Muscle of arm (tissue), 12 donors: ENCODE data around the gene LKAAEAR1. TPM values are rescaled to one million over a fixed set of nuclear protein-coding genes. Genes with fewer than 3 reads are reported as not detected.
A peak's percentile ranks its signal among the peaks of the same experiment; 100 is the strongest.

ENCODE experiments used
- DNase-seq: peaks from one replicate; pipeline ENCODE4 v3.0.0-alpha.2; 2013
- polyA plus RNA-seq, 12 donors: library from polyadenylated mRNA; unstranded; fragments of 120-200 nt; gene quantifications; one replicate each; pipeline ENCODE4 v1.2.1, GENCODE V29; 2013; ENCODE audit not compliant: insufficient read length in 12 of 12

Gene LKAAEAR1
- polyA plus RNA-seq, 12 donors: 0.16 to 0.44 (median 0.25) TPM; not detected in 8

DNA sequence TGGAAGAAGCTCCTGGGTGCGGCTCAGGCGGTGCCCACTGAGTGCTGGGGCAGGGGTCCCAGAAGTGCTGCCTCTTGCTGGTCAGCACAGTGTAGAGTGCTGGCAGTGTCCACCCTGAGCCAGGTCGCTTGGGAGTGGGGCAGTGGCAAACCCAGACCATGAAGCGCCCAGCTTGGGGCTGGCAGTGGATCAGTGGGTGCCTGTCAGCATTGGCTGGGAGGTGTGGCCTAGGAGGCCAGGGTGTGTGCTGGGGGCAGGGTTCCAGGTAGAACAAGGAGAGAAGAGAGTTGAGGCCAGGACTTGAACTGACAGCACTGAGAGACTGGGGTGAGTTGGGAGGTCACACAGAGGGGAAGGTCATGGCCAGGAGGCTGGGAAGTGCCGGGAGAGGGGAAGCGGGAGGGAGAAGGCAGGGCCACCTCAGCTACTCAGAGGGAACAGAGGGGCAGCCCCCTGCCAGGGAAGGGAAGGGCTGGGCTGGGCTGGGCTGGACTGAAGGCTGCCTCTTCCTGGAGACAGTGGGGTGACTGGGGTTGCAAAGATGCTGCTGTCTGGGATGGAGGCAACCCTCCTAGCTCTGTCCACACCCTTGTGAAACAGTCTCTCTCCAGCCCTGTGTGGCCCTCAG, 17.1 kb downstream of the LKAAEAR1 start:
- no peak for DNase-seq

- DNase-seq: no peak
These were observed 18.2 kb downstream of the LKAAEAR1 start for GRCh38 chr20:64065974-64066343.

GRCh38 chr20:64065062-64065973, 18.9 kb downstream of the LKAAEAR1 start:
- DNase-seq: no peak

DNA sequence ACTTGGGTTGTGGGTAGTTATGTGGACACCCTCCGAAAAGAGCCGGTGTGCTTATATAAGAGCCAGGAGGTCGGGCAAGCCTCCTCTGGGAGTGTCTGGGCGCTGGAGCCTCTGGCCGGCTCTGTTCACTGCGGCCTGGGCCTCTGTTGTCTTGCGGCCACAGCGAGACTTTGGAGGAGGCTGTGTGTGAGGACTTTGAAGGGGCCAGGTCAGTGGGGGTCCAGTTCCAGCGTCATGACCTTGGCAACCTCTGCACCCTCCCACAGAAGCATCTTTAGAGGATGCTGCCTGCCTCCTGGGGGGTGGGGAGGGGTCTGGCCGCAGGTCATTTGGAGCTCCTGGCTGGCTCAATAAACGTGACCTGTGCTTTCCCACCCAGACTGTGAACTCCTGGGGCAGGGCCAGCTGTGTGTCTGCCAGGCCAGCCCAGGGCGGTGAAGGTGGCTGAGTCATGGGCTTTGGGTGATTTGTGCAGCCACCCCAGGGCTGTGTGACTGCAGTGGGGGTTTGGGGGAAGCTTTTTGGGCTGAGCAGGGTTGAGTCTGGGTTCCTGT, 20.0 kb downstream of the LKAAEAR1 start:
- DNase-seq: no peak

- no peak for DNase-seq
These were observed 20.6 kb downstream of the LKAAEAR1 start for GRCh38 chr20:64063389-64064144.

- peak; percentile 97 for DNase-seq
These were observed 21.4 kb downstream of the LKAAEAR1 start, which contains the start of gene TCEA2 for GRCh38 chr20:64062596-64063388. TSS of gene TCEA2 (plus strand) at chr20:64063198. CDS start at chr20:64063313, 115 bp downstream.

DNA sequence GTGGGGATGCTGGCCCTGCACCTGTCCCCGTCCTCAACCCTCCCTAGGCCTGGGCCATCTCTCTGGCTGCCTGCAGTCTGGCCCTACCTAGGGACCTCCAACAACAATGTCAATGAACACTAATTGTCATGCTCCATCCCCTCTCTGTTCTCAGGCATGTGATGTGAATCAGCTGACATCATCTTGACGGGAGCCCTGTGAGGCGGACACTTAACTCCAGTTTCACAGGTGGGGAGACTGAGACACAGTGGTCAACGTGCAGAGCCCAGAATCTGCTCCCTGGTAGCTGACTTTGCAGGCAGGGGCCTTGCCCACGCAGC, 22.0 kb downstream of the LKAAEAR1 start:
- DNase-seq: no peak

DNA sequence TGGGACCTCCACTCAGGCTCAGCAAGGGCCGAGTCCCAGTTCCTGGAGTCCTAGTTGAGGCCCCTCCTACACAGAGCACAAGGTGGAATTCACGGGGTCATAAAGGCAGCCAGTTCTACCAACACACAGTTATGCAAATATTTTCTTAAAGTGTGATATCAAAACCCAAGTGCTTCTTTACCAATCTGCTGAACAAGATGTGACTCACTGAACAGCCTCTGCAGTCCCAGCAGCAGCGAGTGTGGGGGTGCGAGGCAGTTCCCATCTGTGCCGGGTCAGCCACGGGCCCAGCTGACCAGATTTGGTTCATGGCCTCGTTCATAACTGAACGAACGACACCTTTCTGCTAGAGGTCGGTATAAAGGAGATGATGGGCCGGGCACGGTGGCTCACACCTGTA, 25.7 kb downstream of the LKAAEAR1 start:
- no peak for DNase-seq

GRCh38 chr20:64057628-64058498, 26.3 kb downstream of the LKAAEAR1 start:
- peak; percentile 56 for DNase-seq

GRCh38 chr20:64056889-64057627, 27.1 kb downstream of the LKAAEAR1 start:
- DNase-seq: no peak

DNA sequence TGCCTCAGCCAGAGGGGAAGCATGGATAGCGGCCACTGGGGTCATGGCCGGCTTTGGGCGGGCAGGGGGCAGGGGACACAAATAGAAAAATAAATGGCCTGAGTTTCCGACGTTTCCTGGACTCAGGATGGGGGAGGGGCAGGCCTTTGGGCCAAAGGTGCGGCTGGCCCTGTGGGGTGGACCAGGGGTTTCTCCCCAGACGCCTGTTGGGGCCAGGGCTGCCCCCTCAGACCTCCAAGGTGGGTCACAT, 27.6 kb downstream of the LKAAEAR1 start:
- DNase-seq: no peak

- no peak for DNase-seq
These were observed 28.1 kb downstream of the LKAAEAR1 start for GRCh38 chr20:64055893-64056638.

GRCh38 chr20:64055396-64055892, 28.8 kb downstream of the LKAAEAR1 start:
- no peak for DNase-seq

- peak; percentile 50 for DNase-seq
These were observed 30.1 kb downstream of the LKAAEAR1 start for GRCh38 chr20:64053841-64054661.

- DNase-seq: no peak
These were observed 31.0 kb downstream of the LKAAEAR1 start for GRCh38 chr20:64052987-64053840.

- DNase-seq: no peak
These were observed 31.9 kb downstream of the LKAAEAR1 start for GRCh38 chr20:64052326-64052722.
